Stimulated activated memory B cell treated with anti-CD40 and anti-IgM and Interleukin-4, amounts not matched to agents 10 μg/mL and 1 μg/mL and 100 μg/mL, for 72 hours (primary cell): Measurements from ENCODE around the gene PRPF4.

Experiments
- ATAC-seq: fragments of 150-1000 bp; cut with Tn5 transposase; 2 replicates; pipeline ENCODE4 v1.10.0; 2021
- H3K27ac Mint-ChIP-seq: one replicate; pipeline ENCODE4 v1.8.0; 2022; ENCODE audit warnings: mild to moderate bottlenecking, mixed read lengths
- H3K27me3 Mint-ChIP-seq: one replicate; pipeline ENCODE4 v1.8.0; 2022; ENCODE audit warnings: mixed read lengths
- H3K36me3 Mint-ChIP-seq: one replicate; pipeline ENCODE4 v1.8.0; 2022; ENCODE audit warnings: mixed read lengths
- H3K4me1 Mint-ChIP-seq: one replicate; pipeline ENCODE4 v1.8.0; 2022; ENCODE audit warnings: mixed read lengths
- H3K4me3 Mint-ChIP-seq: one replicate; pipeline ENCODE4 v1.8.0; 2022; ENCODE audit warnings: mild to moderate bottlenecking, moderate library complexity, mixed read lengths
- H3K9me3 Mint-ChIP-seq: one replicate; pipeline ENCODE4 v1.8.0; 2022; ENCODE audit warnings: mixed read lengths

Gene PRPF4

GRCh38 chr9:113317777-113318176 is 42.3 kb downstream of the PRPF4 start:
- H3K9me3 Mint-ChIP-seq: no peaks in the 10 kb centered on the region
- no peak overlapping the region for H3K27ac Mint-ChIP-seq
- peaks cover 8% of the 10 kb centered on the region for H3K27me3 Mint-ChIP-seq
- H3K4me3 Mint-ChIP-seq: no peak overlapping the region
- no peak for ATAC-seq
- H3K36me3 Mint-ChIP-seq: no peaks in the 10 kb centered on the region
- no peaks in the 10 kb centered on the region for H3K4me1 Mint-ChIP-seq

- ATAC-seq: no peak
- no peak overlapping the region for H3K27ac Mint-ChIP-seq
- H3K9me3 Mint-ChIP-seq: no peaks in the 10 kb centered on the region
These were observed 43.6 kb downstream of the PRPF4 start for GRCh38 chr9:113319054-113319453.

GRCh38 chr9:113320051-113320450 is 44.6 kb downstream of the PRPF4 start:
- no peak for ATAC-seq
- no peaks in the 10 kb centered on the region for H3K9me3 Mint-ChIP-seq
- H3K4me3 Mint-ChIP-seq: no peak overlapping the region
- no peaks in the 10 kb centered on the region for H3K36me3 Mint-ChIP-seq
- peaks cover 3% of the 10 kb centered on the region for H3K27me3 Mint-ChIP-seq
- no peaks in the 10 kb centered on the region for H3K4me1 Mint-ChIP-seq
- no peak overlapping the region for H3K27ac Mint-ChIP-seq

More at GRCh38 chr9:113319054-113319453, 43.6 kb downstream of the PRPF4 start:
- Mint-ChIP-seq H3K27me3 (peaks cover 8% of the 10 kb centered on the region), H3K4me3 (no peak overlapping the region), H3K36me3 (no peaks in the 10 kb centered on the region), H3K4me1 (no peaks in the 10 kb centered on the region)

GRCh38 chr9:113322671-113323070 is 47.2 kb downstream of the PRPF4 start:
- H3K27me3 Mint-ChIP-seq: no peaks in the 10 kb centered on the region
- no peaks in the 10 kb centered on the region for H3K9me3 Mint-ChIP-seq
- no peak overlapping the region for H3K27ac Mint-ChIP-seq
- no peak for ATAC-seq
- H3K4me3 Mint-ChIP-seq: no peak overlapping the region
- no peaks in the 10 kb centered on the region for H3K4me1 Mint-ChIP-seq
- no peaks in the 10 kb centered on the region for H3K36me3 Mint-ChIP-seq

GRCh38 chr9:113326230-113326629 is 50.8 kb downstream of the PRPF4 start:
- Mint-ChIP-seq H3K27ac (no peak overlapping the region), H3K4me3 (no peak overlapping the region), H3K4me1 (no peaks in the 10 kb centered on the region), H3K9me3 (no peaks in the 10 kb centered on the region), H3K36me3 (no peaks in the 10 kb centered on the region), H3K27me3 (no peaks in the 10 kb centered on the region)
- ATAC-seq: no peak

GRCh38 chr9:113328045-113328782 is 52.8 kb downstream of the PRPF4 start:
- Mint-ChIP-seq H3K9me3 (no peaks in the 10 kb centered on the region), H3K36me3 (no peaks in the 10 kb centered on the region), H3K4me3 (no peak overlapping the region), H3K4me1 (no peaks in the 10 kb centered on the region), H3K27me3 (no peaks in the 10 kb centered on the region), H3K27ac (no peak overlapping the region)
- ATAC-seq: no peak

- Mint-ChIP-seq H3K27me3 (no peaks in the 10 kb centered on the region), H3K4me3 (no peak overlapping the region), H3K4me1 (no peaks in the 10 kb centered on the region), H3K9me3 (no peaks in the 10 kb centered on the region), H3K36me3 (no peaks in the 10 kb centered on the region), H3K27ac (no peak overlapping the region)
- no peak for ATAC-seq
These were observed 56.3 kb downstream of the PRPF4 start for GRCh38 chr9:113331780-113332179.

- no peak overlapping the region for H3K27ac Mint-ChIP-seq
- no peak for ATAC-seq
- H3K27me3 Mint-ChIP-seq: peaks cover 10% of the 10 kb centered on the region
- no peaks in the 10 kb centered on the region for H3K9me3 Mint-ChIP-seq
- H3K4me3 Mint-ChIP-seq: no peak overlapping the region
- H3K4me1 Mint-ChIP-seq: peaks cover 15% of the 10 kb centered on the region
- H3K36me3 Mint-ChIP-seq: no peaks in the 10 kb centered on the region
These were observed 62.3 kb downstream of the PRPF4 start for GRCh38 chr9:113337714-113338113.

GRCh38 chr9:113340011-113340699 is 64.7 kb downstream of the PRPF4 start, which contains the start of gene WDR31:
Gene WDR31 (minus strand): TSS chr9:113340275. CDS start chr9:113332022, 8,253 bp downstream.
- H3K27ac Mint-ChIP-seq: peak within 1 kb of the TSS; percentile 69
- H3K36me3 Mint-ChIP-seq: no peaks in the 10 kb centered on the region
- peaks cover 10% of the 10 kb centered on the region for H3K27me3 Mint-ChIP-seq
- H3K4me3 Mint-ChIP-seq: peak within 1 kb of the TSS; percentile 91
- H3K4me1 Mint-ChIP-seq: peaks cover 15% of the 10 kb centered on the region
- ATAC-seq: peak; percentile 97
- H3K9me3 Mint-ChIP-seq: no peaks in the 10 kb centered on the region

GRCh38 chr9:113341712-113342410 is 66.4 kb downstream of the PRPF4 start:
- no peak for ATAC-seq
- H3K27me3 Mint-ChIP-seq: peaks cover 10% of the 10 kb centered on the region

More at GRCh38 chr9:113341712-113342410, 66.4 kb downstream of the PRPF4 start:
- Mint-ChIP-seq H3K4me1 (peaks cover 15% of the 10 kb centered on the region), H3K27ac (no peak overlapping the region), H3K9me3 (no peaks in the 10 kb centered on the region), H3K4me3 (no peak overlapping the region), H3K36me3 (no peaks in the 10 kb centered on the region)
